Fibroblast of lung (primary cell): ENCODE data around the gene MAML2. TPM values are rescaled to one million over a fixed set of nuclear protein-coding genes. Genes with fewer than 3 reads are reported as not detected.

Source experiments
- DNase-seq, 2 donors: peaks; one replicate each; pipeline versions ENCODE4 v3.0.0 to v3.0.0-alpha.2; 2010; ENCODE audit warnings: low read depth in 2 of 2
- H2AFZ ChIP-seq: 2 replicates; pipeline ENCODE4 v1.5.1; 2012; ENCODE audit warnings: low read length, control low read depth, inconsistent platforms
- H3K27ac ChIP-seq: 2 replicates; pipeline ENCODE4 v1.5.1; 2011; ENCODE audit warnings: low read length, control low read depth; ENCODE audit not compliant: insufficient read depth
- H3K27me3 ChIP-seq: 2 replicates; pipeline ENCODE4 v1.5.1; 2011; ENCODE audit warnings: mild to moderate bottlenecking, low read length; ENCODE audit not compliant: control insufficient read depth, insufficient read depth
- H3K36me3 ChIP-seq: 2 replicates; pipeline ENCODE4 v1.5.1; 2011; ENCODE audit warnings: low read length; ENCODE audit not compliant: control insufficient read depth, insufficient read depth
- H3K4me1 ChIP-seq: 2 replicates; pipeline ENCODE4 v1.5.1; 2011; ENCODE audit warnings: low read length; ENCODE audit not compliant: control insufficient read depth, insufficient read depth; ENCODE audit errors: extremely low read depth
- H3K4me2 ChIP-seq: 2 replicates; pipeline ENCODE4 v1.5.1; 2011; ENCODE audit warnings: low read length, control low read depth; ENCODE audit not compliant: insufficient read depth; ENCODE audit errors: extremely low read depth
- H3K4me3 ChIP-seq, 4 experiments: fragments of 200-600 bp in 1 of 4; sonication (generic) in 1 of 4; replicated peaks in 1 of 4; 2 replicates each; pipeline ENCODE4 v1.5.1; 2011 to 2016; ENCODE audit warnings: low read length in 4 of 4, low read depth in 3 of 4, mild to moderate bottlenecking in 3 of 4, control low read depth in 2 of 4, inconsistent platforms in 1 of 4, mixed read lengths in 1 of 4; ENCODE audit not compliant: insufficient read depth in 1 of 4; ENCODE audit errors: control extremely low read depth in 1 of 4
- H3K79me2 ChIP-seq: 2 replicates; pipeline ENCODE4 v1.5.1; 2012; ENCODE audit warnings: mild to moderate bottlenecking, low read length, inconsistent platforms; ENCODE audit not compliant: control insufficient read depth, insufficient read depth
- H3K9ac ChIP-seq: 2 replicates; pipeline ENCODE4 v1.5.1; 2011; ENCODE audit warnings: mild to moderate bottlenecking, low read length, control low read depth; ENCODE audit not compliant: insufficient read depth
- H3K9me3 ChIP-seq: 2 replicates; pipeline ENCODE4 v1.5.1; 2012; ENCODE audit warnings: low read depth, low read length; ENCODE audit not compliant: control insufficient read depth, insufficient read depth
- H4K20me1 ChIP-seq: 2 replicates; pipeline ENCODE4 v1.5.1; 2011; ENCODE audit warnings: low read length; ENCODE audit not compliant: control insufficient read depth, insufficient read depth; ENCODE audit errors: extremely low read depth
- EZH2 ChIP-seq: IDR thresholded peaks from 2 replicates; pipeline ENCODE4 v1.5.1; 2012; ENCODE audit warnings: low read length, control low read depth, mild to moderate bottlenecking; ENCODE audit errors: missing control alignments
- polyA plus RNA-seq, 2 donors: library from polyadenylated mRNA; depleted of rRNA in 1 of 2; stranded (reverse) in 1 of 2; unstranded in 1 of 2; fragments of >200 nt; gene quantifications; 2 replicates each; pipeline ENCODE4 v1.2.1, GENCODE V29; 2011 to 2012; ENCODE audit warnings: missing spikeins in 1 of 2
- total RNA-seq: library from RNA; depleted of rRNA; stranded (reverse); fragments of >200 nt; gene quantifications from 2 replicates; pipeline ENCODE4 v1.2.1, GENCODE V29; 2014
- TF ChIP-seq, protein P1 (sequence below), 2 donors: IDR thresholded peaks in 1 of 2; conservative IDR thresholded peaks in 1 of 2; 1 replicate in 1 of 2; 2 replicates in 1 of 2; pipeline ENCODE4 v1.5.1; 2011 to 2012; ENCODE audit warnings: low read length in 2 of 2, control low read depth in 1 of 2, inconsistent platforms in 1 of 2, low read depth in 1 of 2, mild to moderate bottlenecking in 1 of 2

MAML2 gene
- total and polyA plus RNA-seq, 2 donors (not counting 1 experiment from before 2014, with no cell fraction given), result 13.0 to 19.0 TPM

DNA sequence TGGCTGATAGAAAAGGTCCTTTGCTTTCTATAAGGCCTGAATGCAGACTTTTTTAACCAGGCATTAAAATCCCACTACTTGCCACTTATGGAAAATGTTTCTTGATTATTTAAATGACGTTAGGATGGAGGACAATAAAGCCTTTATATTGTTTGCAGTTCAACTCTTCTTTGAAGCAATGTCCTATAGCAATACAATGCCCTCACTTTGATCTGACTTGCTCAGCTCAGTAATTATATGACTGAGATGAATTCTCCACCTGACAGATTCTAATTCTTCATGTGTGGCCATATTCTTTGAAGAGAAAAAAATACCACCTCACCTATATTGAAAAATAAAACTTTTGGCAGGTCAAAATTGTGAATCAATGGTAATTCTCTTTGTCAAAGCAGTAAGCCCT, 237.1 kb downstream of the MAML2 start:
- Histone ChIP-seq H3K36me3 (no peaks in the 10 kb centered on the region), H3K4me3 (no peak overlapping the region), H3K4me1 (peaks cover 7% of the 10 kb centered on the region), H3K4me2 (no peak overlapping the region), H2AFZ (no peak overlapping the region), H3K79me2 (no peaks in the 10 kb centered on the region), H3K9me3 (no peaks in the 10 kb centered on the region), H4K20me1 (no peaks in the 10 kb centered on the region), H3K9ac (no peak overlapping the region), H3K27me3 (no peaks in the 10 kb centered on the region), H3K27ac (no peak overlapping the region)
- no peak for DNase-seq
- TF ChIP-seq, protein P1, sequence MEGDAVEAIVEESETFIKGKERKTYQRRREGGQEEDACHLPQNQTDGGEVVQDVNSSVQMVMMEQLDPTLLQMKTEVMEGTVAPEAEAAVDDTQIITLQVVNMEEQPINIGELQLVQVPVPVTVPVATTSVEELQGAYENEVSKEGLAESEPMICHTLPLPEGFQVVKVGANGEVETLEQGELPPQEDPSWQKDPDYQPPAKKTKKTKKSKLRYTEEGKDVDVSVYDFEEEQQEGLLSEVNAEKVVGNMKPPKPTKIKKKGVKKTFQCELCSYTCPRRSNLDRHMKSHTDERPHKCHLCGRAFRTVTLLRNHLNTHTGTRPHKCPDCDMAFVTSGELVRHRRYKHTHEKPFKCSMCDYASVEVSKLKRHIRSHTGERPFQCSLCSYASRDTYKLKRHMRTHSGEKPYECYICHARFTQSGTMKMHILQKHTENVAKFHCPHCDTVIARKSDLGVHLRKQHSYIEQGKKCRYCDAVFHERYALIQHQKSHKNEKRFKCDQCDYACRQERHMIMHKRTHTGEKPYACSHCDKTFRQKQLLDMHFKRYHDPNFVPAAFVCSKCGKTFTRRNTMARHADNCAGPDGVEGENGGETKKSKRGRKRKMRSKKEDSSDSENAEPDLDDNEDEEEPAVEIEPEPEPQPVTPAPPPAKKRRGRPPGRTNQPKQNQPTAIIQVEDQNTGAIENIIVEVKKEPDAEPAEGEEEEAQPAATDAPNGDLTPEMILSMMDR (conservative IDR thresholded peaks at IDR 0.05 in 1 of 2, IDR thresholded peaks at IDR 0.05 in 1 of 2; ENCODE audit: low read depth in 1 of 2, low read length in 2 of 2), result no peak
- TF ChIP-seq EZH2, result no peak

DNA sequence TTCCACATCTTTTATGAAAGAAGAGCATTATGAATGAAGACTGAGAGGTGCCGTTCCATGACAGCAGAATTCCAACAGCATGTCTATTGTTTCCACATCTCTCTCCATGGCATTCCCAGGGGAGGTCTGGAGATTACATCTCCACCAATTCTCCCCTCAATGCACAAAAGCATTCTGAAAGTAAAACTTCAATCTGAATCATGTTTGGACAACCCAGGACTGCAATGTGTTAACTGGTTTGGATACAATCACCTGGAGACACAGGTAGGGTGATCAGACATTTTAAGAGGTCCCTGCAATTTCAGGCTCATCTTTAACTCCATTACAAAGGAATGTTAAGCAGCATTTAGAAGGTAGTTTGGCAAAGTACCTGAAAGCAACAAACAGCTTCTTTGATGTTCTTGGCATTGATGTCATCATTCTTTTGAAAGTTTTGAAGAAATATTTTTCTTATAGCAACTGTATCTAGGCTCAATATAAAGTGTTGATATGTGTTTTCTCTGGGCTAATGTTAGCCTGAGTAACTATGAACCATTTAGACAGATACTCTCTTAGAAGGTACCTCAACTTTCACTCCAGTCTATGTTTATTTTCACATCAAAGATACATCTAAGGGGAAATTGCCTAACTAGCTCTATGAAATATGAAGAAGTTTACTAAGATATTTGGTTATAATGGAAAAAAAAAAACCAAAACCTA, 237.6 kb downstream of the MAML2 start:
- Histone ChIP-seq H3K9me3 (no peaks in the 10 kb centered on the region), H3K79me2 (no peaks in the 10 kb centered on the region), H4K20me1 (no peaks in the 10 kb centered on the region), H3K4me2 (no peak overlapping the region), H3K27ac (no peak overlapping the region), H3K9ac (no peak overlapping the region), H3K4me1 (peaks cover 7% of the 10 kb centered on the region), H3K27me3 (no peaks in the 10 kb centered on the region), H3K36me3 (no peaks in the 10 kb centered on the region), H3K4me3 (no peak overlapping the region), H2AFZ (no peak overlapping the region)
- no peak for TF ChIP-seq EZH2
- TF ChIP-seq, protein P1 (conservative IDR thresholded peaks at IDR 0.05 in 1 of 2, IDR thresholded peaks at IDR 0.05 in 1 of 2; ENCODE audit: low read depth in 1 of 2, low read length in 2 of 2), result no peak
- no peak for DNase-seq

DNA sequence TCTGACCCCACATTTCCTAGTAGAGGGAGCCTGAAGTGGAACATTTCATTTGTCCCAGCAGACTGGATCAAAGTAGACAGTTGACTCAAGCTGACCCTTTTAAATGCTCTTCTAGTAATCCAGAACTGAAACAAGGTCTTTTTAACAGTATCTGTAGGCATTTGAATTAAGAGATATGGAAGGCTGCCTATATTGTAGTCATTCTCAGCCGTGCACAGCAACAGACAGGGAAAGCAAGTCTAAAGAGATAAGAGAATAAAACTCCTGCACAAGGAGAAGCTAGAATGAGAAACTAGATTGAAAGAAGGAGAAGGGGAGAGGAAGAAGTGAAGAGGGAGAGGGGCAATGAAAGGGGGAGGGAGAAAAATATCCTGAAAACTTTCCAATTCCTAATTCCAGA, 238.5 kb downstream of the MAML2 start:
- Histone ChIP-seq H3K27me3 (no peaks in the 10 kb centered on the region), H3K36me3 (no peaks in the 10 kb centered on the region), H2AFZ (no peak overlapping the region), H3K4me3 (no peak overlapping the region), H3K27ac (no peak overlapping the region), H3K79me2 (peaks cover 2% of the 10 kb centered on the region), H3K4me1 (peaks cover 7% of the 10 kb centered on the region), H4K20me1 (no peaks in the 10 kb centered on the region), H3K4me2 (no peak overlapping the region), H3K9ac (no peak overlapping the region), H3K9me3 (no peaks in the 10 kb centered on the region)
- TF ChIP-seq, protein P1 (conservative IDR thresholded peaks at IDR 0.05 in 1 of 2, IDR thresholded peaks at IDR 0.05 in 1 of 2; ENCODE audit: low read depth in 1 of 2, low read length in 2 of 2), result no peak
- no peak for TF ChIP-seq EZH2
- no peak for DNase-seq
